HepG2 (cell line): ENCODE results near the gene TBC1D20.

Experiments used
- ASH2L ChIP-seq: fragments of 300-600, 200-600 bp; sonication (generic); IDR thresholded peaks from 2 replicates; pipeline ENCODE4 v1.7.0; 2017; ENCODE audit warnings: low read depth, mild to moderate bottlenecking, moderate library complexity, mixed read lengths, low read length; ENCODE audit not compliant: insufficient read length
- CENPX ChIP-seq: sonication (generic); formaldehyde crosslinking; IDR thresholded peaks from 2 replicates; pipeline ENCODE4 v1.9.0; 2021; ENCODE audit warnings: mild to moderate bottlenecking, missing genetic modification reagents, moderate library complexity
- EP300 ChIP-seq, 3 experiments: sonication (generic) in 1 of 3; formaldehyde crosslinking in 1 of 3; IDR thresholded peaks; 2 replicates each; pipeline versions ENCODE4 v1.5.1 to v1.6.1; 2011 to 2020; ENCODE audit warnings: low read depth in 2 of 3, low read length in 2 of 3, borderline replicate concordance in 1 of 3, improper control_type of control experiment in 1 of 3, mild to moderate bottlenecking in 1 of 3, missing genetic modification reagents in 1 of 3, moderate library complexity in 1 of 3
- FOXO1 ChIP-seq: sonication (generic); formaldehyde crosslinking; IDR thresholded peaks from 2 replicates; pipeline ENCODE4 v1.4.0; 2020; ENCODE audit warnings: missing genetic modification reagents
- IRF2 ChIP-seq: IDR thresholded peaks from 2 replicates; pipeline ENCODE4 v1.6.1; 2018; ENCODE audit warnings: missing genetic modification reagents, missing compliant biosample characterization
- MXI1 ChIP-seq: IDR thresholded peaks from 3 replicates; pipeline ENCODE4 v1.6.1; 2012; ENCODE audit warnings: low read depth, low read length, inconsistent platforms, borderline replicate concordance
- NR2F1 ChIP-seq, 2 experiments: fragments of 450-650 bp in 1 of 2; formaldehyde crosslinking in 1 of 2; IDR thresholded peaks; 2 replicates each; pipeline versions ENCODE4 v1.5.0 to v1.6.1; 2016 to 2020; ENCODE audit warnings: mild to moderate bottlenecking in 1 of 2, missing compliant biosample characterization in 1 of 2, missing genetic modification reagents in 1 of 2, moderate library complexity in 1 of 2
- RBAK ChIP-seq: sonication (generic); formaldehyde crosslinking; IDR thresholded peaks from 2 replicates; pipeline ENCODE4 v1.5.1; 2020; ENCODE audit warnings: mild to moderate bottlenecking, missing genetic modification reagents
- ZNF10 ChIP-seq: sonication (generic); formaldehyde crosslinking; IDR thresholded peaks from 2 replicates; pipeline ENCODE4 v1.4.0; 2020; ENCODE audit warnings: mild to moderate bottlenecking, low read depth, missing genetic modification reagents, borderline replicate concordance
- ZNF33A ChIP-seq: sonication (generic); formaldehyde crosslinking; IDR thresholded peaks from 2 replicates; pipeline ENCODE4 v1.5.1; 2020; ENCODE audit warnings: missing genetic modification reagents, mild to moderate bottlenecking, moderate library complexity, borderline replicate concordance
- ZNF816 ChIP-seq: sonication (generic); formaldehyde crosslinking; IDR thresholded peaks from 2 replicates; pipeline ENCODE4 v1.8.0; 2022; ENCODE audit warnings: missing genetic modification reagents, mild to moderate bottlenecking, borderline replicate concordance
- TF ChIP-seq, protein P1 (sequence below): sonication (generic); formaldehyde crosslinking; IDR thresholded peaks from 2 replicates; pipeline ENCODE4 v1.9.0; 2021; ENCODE audit warnings: missing genetic modification reagents, borderline replicate concordance

DNA sequence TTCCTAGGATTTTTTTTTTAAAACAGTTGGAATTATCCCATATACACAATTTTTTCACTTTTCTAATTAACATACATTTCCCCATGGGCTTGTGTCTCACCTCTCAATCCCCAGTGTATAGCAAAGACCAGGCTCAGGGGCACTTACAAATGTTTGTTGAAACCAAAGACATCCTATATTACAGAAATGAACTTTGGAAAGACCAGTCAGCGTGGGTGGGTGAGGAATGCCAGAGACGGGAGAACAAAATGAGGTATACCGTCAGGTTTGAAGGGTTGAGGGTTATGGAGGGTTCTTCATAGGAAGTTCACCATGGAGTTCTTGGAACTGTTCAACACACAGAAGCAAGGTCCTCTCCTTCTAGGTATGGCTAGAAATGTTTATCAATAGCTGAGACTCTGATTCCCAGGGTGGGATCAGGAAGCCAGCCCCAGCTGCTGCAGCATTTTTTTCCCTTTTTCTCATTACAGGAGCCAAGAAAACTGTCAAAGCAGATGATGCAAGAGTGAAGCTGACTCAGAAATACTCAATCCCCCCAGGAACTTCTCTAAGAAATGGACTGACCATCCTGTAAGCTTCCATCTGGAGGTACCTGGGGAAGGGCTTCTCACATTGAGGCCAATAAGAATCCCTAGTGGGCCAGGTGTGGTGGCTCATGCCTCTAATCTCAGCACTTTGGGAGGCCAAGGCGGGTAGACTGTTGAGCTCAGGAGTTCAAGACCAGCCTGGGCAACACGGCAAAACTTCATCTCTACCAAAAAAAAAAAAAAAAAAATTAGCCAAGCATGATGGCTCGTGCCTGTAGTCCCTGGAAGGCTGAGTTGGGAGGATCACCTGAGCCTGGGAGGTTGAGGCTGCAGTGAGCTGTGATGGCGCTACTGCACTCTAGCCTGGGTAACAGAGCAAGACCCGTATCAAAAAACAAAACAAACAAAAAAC is 15.9 kb upstream of the TBC1D20 start:
- TF ChIP-seq ZNF10 (CRISPR knock-in tag), result no peak
- no peak for TF ChIP-seq MXI1
- TF ChIP-seq ASH2L, result no peak
- TF ChIP-seq EP300 (IDR thresholded peaks at IDR 0.05; ENCODE audit: low read depth in 2 of 2, low read length in 2 of 2), result no peak
- no peak for TF ChIP-seq EP300 (CRISPR knock-in tag; IDR thresholded peaks at IDR 0.05; ENCODE audit: borderline replicate concordance)
- TF ChIP-seq NR2F1 (CRISPR knock-in tag; IDR thresholded peaks at IDR 0.05), result no peak
- TF ChIP-seq RBAK, result no peak
- no peak for TF ChIP-seq ZNF33A (CRISPR knock-in tag)
- TF ChIP-seq CENPX, result no peak
- TF ChIP-seq, protein P1, sequence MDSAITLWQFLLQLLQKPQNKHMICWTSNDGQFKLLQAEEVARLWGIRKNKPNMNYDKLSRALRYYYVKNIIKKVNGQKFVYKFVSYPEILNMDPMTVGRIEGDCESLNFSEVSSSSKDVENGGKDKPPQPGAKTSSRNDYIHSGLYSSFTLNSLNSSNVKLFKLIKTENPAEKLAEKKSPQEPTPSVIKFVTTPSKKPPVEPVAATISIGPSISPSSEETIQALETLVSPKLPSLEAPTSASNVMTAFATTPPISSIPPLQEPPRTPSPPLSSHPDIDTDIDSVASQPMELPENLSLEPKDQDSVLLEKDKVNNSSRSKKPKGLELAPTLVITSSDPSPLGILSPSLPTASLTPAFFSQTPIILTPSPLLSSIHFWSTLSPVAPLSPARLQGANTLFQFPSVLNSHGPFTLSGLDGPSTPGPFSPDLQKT (CRISPR knock-in tag), result no peak
- TF ChIP-seq IRF2 (CRISPR knock-in tag), result no peak
- TF ChIP-seq ZNF816, result no peak
- TF ChIP-seq FOXO1, result no peak
